Limb (tissue), 2 donors: ENCODE results near the gene RNF44.
"Not testable (repeated sequence)": the region's sequence is repeated elsewhere in the genome, so short reads cannot be mapped to it uniquely, and the experiment has no call there.

Source experiments
- DNase-seq, 2 donors: peaks; one replicate each; pipeline ENCODE4 v3.0.0-alpha.2; 2016; ENCODE audit errors: extremely low spot score in 2 of 2

RNF44 gene

GRCh38 chr5:176519810-176520720 is 17.1 kb downstream of the RNF44 start:
- DNase-seq, result no peak

- no peak for DNase-seq
Observed at GRCh38 chr5:176517053-176517661, 20.0 kb downstream of the RNF44 start.

- no peak for DNase-seq
Observed at GRCh38 chr5:176515396-176515795, 21.8 kb downstream of the RNF44 start.

GRCh38 chr5:176514244-176514950 is 22.8 kb downstream of the RNF44 start:
- no peak for DNase-seq

- DNase-seq, result no peak
Observed at GRCh38 chr5:176513788-176514187, 23.4 kb downstream of the RNF44 start.

- no peak for DNase-seq
Observed at GRCh38 chr5:176508603-176509002, 28.6 kb downstream of the RNF44 start.

GRCh38 chr5:176507911-176508310 is 29.3 kb downstream of the RNF44 start:
- no peak for DNase-seq

GRCh38 chr5:176503496-176503895 is 33.7 kb downstream of the RNF44 start:
- no peak for DNase-seq

GRCh38 chr5:176501333-176501732 is 35.9 kb downstream of the RNF44 start:
- DNase-seq, result no peak

GRCh38 chr5:176500511-176500910 is 36.7 kb downstream of the RNF44 start:
- no peak for DNase-seq

GRCh38 chr5:176499273-176499672 is 37.9 kb downstream of the RNF44 start:
- no peak for DNase-seq

- DNase-seq, result no peak
Observed at GRCh38 chr5:176497852-176498251, 39.4 kb downstream of the RNF44 start.

GRCh38 chr5:176492431-176492830 is 44.8 kb downstream of the RNF44 start:
- DNase-seq, result no peak

- DNase-seq, result no peak
Observed at GRCh38 chr5:176491901-176492300, 45.3 kb downstream of the RNF44 start.

- DNase-seq, result no peak
Observed at GRCh38 chr5:176491101-176491502, 46.1 kb downstream of the RNF44 start.

GRCh38 chr5:176490301-176490700 is 46.9 kb downstream of the RNF44 start:
- no peak for DNase-seq

GRCh38 chr5:176489077-176489476 is 48.1 kb downstream of the RNF44 start:
- DNase-seq, result no peak

GRCh38 chr5:176487160-176487559 is 50.0 kb downstream of the RNF44 start:
- not testable (repeated sequence) for DNase-seq

GRCh38 chr5:176486189-176486757 is 50.9 kb downstream of the RNF44 start:
- no peak for DNase-seq

- no peak for DNase-seq
Observed at GRCh38 chr5:176485176-176485575, 52.0 kb downstream of the RNF44 start.

- no peak for DNase-seq
Observed at GRCh38 chr5:176481711-176482110, 55.5 kb downstream of the RNF44 start.
